Right atrium auricular region (tissue), 2 donors: ENCODE data around the gene ACTR10. TPM values are rescaled to one million over a fixed set of nuclear protein-coding genes. Genes with fewer than 3 reads are reported as not detected.

ENCODE experiments used
- DNase-seq: peaks from one replicate; pipeline ENCODE4 v3.0.0-alpha.2; 2019; ENCODE audit warnings: low spot score
- H3K27ac ChIP-seq, 2 donors: fragments of 200-600 bp; sonication (generic); 1 replicate in 1 of 2; 2 replicates in 1 of 2; pipeline ENCODE4 v1.5.1; 2016 to 2019
- H3K27me3 ChIP-seq, 2 donors: fragments of 200-600 bp; sonication (generic); one replicate each; pipeline versions ENCODE4 v1.5.1 to v1.6.0; 2017 to 2019
- H3K36me3 ChIP-seq: fragments of 200-600 bp; sonication (generic); one replicate; pipeline ENCODE4 v1.5.1; 2016
- H3K4me1 ChIP-seq, 2 donors: fragments of 200-600 bp; sonication (generic); one replicate each; pipeline versions ENCODE4 v1.5.1 to v1.6.0; 2017 to 2019
- H3K4me3 ChIP-seq, 2 donors: fragments of 200-600 bp; sonication (generic); 1 replicate in 1 of 2; 2 replicates in 1 of 2; pipeline ENCODE4 v1.5.1; 2017 to 2019; ENCODE audit warnings: mild to moderate bottlenecking in 1 of 2, moderate library complexity in 1 of 2
- H3K9me3 ChIP-seq, 2 donors: fragments of 200-600 bp; sonication (generic); one replicate each; pipeline ENCODE4 v1.5.1; 2019
- total RNA-seq, 2 donors: library from RNA; depleted of rRNA; stranded (reverse); fragments of >200 nt; gene quantifications; one replicate each; pipeline ENCODE4 v1.1.0, GENCODE V29; 2016
- TF ChIP-seq, protein P1 (sequence below), 2 donors: fragments of 200-600 bp; sonication (generic); IDR thresholded peaks; one replicate each; pipeline ENCODE4 v1.5.1; 2019; ENCODE audit warnings: antibody characterized with exemption in 2 of 2

ACTR10 gene
- total RNA-seq, 2 donors from 2014 or later, result 55.3 to 109 TPM

DNA sequence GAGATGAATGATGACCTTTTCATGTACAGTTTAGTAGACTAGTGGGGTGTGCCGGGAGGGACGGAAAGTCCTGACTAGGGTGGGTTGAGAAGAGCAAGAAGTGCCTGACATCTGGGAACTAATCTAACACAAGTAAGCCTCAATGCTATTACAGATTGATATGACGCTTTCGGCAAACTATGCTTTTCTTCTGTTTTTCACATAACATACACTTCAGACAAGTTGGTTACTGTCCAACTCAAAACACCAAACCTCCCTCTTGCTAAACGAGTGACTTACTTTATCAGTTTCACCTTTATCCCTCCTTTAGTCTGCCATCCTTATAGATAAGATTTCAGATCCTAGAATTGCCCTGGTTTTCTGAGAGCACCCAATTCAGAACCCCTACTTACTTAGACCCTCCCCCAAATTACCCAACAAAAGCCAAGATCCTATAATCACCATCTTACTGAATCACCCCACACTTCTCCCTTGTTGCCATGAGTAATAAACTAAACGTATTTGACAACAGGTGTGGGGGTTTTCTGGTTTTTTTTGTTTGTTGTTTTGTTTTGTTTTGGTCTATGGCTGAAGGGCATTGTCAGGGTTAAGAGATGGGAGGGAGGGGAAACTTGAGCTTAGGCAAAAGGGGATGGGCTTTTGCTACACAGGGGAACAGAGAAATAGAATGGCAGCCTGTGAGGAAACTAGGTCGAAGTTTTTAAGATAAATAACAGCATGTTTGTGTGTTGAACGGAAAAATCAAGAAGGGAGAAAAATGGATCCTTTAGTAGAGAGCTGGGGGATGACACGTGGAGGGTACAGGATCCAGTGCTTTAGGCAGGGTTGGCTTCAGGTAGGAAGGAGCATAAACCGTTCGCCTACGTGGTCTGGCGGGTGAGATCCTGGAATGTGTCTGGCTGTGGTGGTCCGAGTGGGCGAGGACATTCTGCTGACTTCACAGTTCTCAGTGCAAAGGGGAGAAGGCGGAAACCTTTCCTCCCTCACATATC lies 38.6 kb downstream of the ACTR10 start:
- Histone ChIP-seq H3K36me3 (peaks cover under 1% of the 10 kb centered on the region), H3K4me1 (peaks cover 0 to 12% of the 10 kb centered on the region in 2 donors), H3K4me3 (peak overlapping the region; percentile 59 to 61), H3K27me3 (no peaks in the 10 kb centered on the region), H3K27ac (peak overlapping the region; percentile 82 to 84), H3K9me3 (no peaks in the 10 kb centered on the region)
- no peak for DNase-seq
- TF ChIP-seq, protein P1, sequence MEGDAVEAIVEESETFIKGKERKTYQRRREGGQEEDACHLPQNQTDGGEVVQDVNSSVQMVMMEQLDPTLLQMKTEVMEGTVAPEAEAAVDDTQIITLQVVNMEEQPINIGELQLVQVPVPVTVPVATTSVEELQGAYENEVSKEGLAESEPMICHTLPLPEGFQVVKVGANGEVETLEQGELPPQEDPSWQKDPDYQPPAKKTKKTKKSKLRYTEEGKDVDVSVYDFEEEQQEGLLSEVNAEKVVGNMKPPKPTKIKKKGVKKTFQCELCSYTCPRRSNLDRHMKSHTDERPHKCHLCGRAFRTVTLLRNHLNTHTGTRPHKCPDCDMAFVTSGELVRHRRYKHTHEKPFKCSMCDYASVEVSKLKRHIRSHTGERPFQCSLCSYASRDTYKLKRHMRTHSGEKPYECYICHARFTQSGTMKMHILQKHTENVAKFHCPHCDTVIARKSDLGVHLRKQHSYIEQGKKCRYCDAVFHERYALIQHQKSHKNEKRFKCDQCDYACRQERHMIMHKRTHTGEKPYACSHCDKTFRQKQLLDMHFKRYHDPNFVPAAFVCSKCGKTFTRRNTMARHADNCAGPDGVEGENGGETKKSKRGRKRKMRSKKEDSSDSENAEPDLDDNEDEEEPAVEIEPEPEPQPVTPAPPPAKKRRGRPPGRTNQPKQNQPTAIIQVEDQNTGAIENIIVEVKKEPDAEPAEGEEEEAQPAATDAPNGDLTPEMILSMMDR (IDR thresholded peaks at IDR 0.05), result no peak

DNA sequence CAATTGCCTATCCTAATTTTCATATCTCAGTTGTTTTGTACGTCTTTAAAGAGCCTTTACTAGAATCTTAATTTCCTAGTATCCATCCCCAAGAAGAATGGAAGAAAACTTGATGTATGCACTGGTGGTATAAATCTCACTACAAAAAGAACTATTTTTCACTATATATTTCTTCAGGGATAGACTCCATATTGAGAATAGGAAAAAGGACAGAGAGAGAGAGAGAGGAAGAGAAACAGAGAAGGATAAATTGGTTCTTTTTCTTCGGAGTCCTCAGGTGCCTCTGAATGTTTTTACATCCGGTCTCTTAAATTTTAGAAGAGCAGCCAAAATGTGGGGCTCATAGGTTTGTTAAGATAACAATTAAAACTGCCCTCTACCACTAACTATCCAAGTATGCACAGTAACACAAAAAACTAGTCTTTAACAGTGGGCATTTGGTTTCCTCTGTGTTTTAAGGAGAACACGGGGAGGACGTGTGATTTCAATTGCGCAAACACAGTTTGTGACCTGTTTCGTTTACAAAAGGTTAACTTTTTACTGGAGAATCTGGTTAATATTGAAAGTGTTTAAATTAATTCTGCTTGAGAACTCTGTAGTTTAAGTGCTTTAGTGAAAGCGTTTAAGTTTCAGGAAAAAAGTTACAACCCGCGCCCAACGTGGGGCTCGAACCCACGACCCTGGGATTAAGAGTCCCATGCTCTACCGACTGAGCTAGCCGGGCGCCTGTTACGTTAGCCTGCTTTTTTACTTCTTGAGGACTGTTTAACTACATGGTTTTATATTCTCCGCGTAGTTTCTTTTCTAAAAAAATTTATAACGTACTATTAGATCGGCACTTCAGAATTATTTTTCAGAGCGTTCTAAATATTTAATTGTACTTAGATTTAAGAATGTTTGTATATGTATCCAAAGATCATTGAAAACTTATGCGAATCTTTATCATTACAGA lies 39.6 kb downstream of the ACTR10 start:
- H3K27ac ChIP-seq, result peak overlapping the region; percentile 82 to 84
- peak; percentile 80 for DNase-seq

DNA sequence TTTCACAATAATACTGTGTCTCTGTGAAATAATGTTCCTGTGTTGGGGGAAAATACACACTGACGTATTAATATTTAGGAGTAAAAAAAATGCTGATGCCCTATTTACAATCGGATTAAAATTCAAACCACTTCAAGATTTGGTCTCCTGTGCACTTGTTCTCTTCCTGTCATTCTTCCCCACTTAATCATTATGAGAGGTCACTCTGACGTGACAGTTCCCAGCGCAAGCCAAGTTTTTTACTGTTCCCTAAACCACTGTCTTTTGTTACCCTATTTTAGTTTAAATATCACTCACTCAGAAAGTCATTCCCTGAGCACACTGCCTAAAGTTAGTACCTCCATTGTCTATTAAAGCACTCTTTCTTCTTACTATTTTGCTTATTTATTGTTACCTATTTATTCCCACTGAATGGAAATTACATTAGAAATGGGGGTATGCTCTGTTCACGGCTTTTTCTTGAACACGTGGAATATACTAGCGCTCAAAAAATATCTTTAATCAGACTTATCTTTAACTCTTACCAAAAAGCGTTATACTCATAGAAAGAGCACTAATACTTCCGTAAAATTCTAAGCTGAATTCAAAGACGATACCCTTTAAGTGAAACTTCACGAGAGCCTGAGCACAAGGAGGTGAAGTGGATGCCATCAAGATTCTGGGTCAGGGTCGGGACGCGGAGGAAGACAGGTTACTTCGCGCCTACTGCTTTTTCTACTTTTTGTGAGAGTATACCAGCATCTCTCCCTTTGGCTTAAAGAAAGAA lies 44.0 kb downstream of the ACTR10 start:
- no peak for DNase-seq
- peaks cover 3% of the 10 kb centered on the region for H3K36me3 ChIP-seq
- H3K9me3 ChIP-seq, result no peaks in the 10 kb centered on the region
- peaks cover 0 to 34% of the 10 kb centered on the region in 2 donors for H3K4me1 ChIP-seq
- H3K27me3 ChIP-seq, result no peaks in the 10 kb centered on the region
- peak overlapping the region; percentile 76 to 78 for H3K4me3 ChIP-seq
- TF ChIP-seq, protein P1 (IDR thresholded peaks at IDR 0.05), result no peak
- peak overlapping the region; percentile 95 for H3K27ac ChIP-seq

More for the DNA sequence above, 39.6 kb downstream of the ACTR10 start:
- peaks cover 0 to 15% of the 10 kb centered on the region in 2 donors for H3K4me1 ChIP-seq
- no peaks in the 10 kb centered on the region for H3K9me3 ChIP-seq
- TF ChIP-seq, protein P1 (IDR thresholded peaks at IDR 0.05), result no peak
- no peaks in the 10 kb centered on the region for H3K36me3 ChIP-seq
- H3K4me3 ChIP-seq, result peak overlapping the region; percentile 59 to 61
- H3K27me3 ChIP-seq, result no peaks in the 10 kb centered on the region

DNA sequence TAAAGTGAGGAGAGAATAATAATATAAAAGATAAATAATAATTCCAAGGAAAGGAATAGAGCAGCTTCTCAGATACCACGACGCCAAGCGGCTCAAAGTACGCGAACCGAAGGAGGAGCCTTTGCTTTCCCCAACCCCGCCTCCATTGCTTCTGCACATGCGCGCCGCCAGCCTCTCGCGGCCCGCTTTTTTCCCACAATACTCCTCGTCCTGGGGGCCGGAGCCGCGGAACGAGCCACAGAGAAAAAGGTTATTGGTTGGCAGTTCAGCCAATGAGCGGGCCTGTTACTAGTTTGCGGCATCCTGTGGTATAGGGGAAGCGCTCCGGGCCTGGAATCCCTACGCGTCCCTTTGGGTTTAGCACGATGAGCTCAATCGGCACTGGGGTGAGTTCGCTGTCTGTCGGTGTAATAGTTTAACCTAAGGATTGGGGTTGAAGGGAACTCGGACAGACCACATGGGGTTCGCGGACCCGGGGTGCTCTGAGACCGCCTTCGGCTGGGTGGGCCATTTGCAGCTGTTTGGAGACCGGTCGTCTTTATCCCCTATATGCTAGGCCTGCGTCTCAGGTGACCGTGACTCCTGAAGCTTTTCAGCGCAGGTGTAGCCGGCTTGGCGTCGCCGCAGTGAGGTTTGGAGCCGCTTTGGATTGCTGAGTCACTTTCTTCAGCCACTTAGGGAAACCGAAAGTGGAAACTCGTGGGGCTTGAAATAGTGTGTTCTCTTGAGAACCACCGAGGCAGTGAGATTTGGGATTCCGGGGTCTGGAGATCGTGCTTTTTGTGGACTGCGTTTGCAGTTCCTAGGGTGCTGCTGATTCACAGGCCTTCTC lies 44.8 kb downstream of the ACTR10 start, which contains the start of gene PSMA3:
PSMA3 (plus strand) TSS at position 288 of the 832 bp plus-strand sequence; CDS start at position 366, 78 bp downstream.
- peaks cover 11% of the 10 kb centered on the region for H3K36me3 ChIP-seq
- DNase-seq, result peak; percentile 99
- no peaks in the 10 kb centered on the region for H3K9me3 ChIP-seq
- H3K27me3 ChIP-seq, result no peaks in the 10 kb centered on the region
- TF ChIP-seq, protein P1 (IDR thresholded peaks at IDR 0.05), result peak in 1 of 2 donors; percentile 20
- peaks cover 0 to 34% of the 10 kb centered on the region in 2 donors for H3K4me1 ChIP-seq
- H3K27ac ChIP-seq, result peak within 1 kb of the TSS; percentile 95
- H3K4me3 ChIP-seq, result peak within 1 kb of the TSS; percentile 76 to 78
